ENCODE data around the gene CCDC188.

The CCDC188 gene

GRCh38 chr22:20109411-20110358 lies 41.2 kb downstream of the CCDC188 start:
- POLR2A ChIA-PET: interaction anchor here (1.4 kb wide), 1 partner anchor 30 kb away, joined by 3 read pairs; the partner anchor contains the start of gene DGCR8
- no peak for DNase-seq (ENCODE audit: low read depth, low spot score)
- TF ChIP-seq CTCF (IDR thresholded peaks at IDR 0.05; ENCODE audit: insufficient read depth, low read length, missing control alignments): no peak
- no peak overlapping the region for H3K4me3 ChIP-seq (ENCODE audit: low read depth, low read length)
- CTCF ChIA-PET: interaction anchor here (0.9 to 1.1 kb wide), 3 partner anchors 8 to 26 kb away, joined by 3 to 7 read pairs (median 3); no protein-coding TSS in a partner anchor

GRCh38 chr22:20108757-20109230 lies 42.1 kb downstream of the CCDC188 start:
- ChIA-PET POLR2A (no interaction called here), CTCF (interaction anchor here (1.1 kb wide), 1 partner anchor 11 kb away, joined by 3 read pairs; no protein-coding TSS in a partner anchor)
- no peak for DNase-seq (ENCODE audit: low read depth, low spot score)
- TF ChIP-seq CTCF (IDR thresholded peaks at IDR 0.05; ENCODE audit: insufficient read depth, low read length, missing control alignments): no peak
- no peak overlapping the region for H3K4me3 ChIP-seq (ENCODE audit: low read depth, low read length)

DNA sequence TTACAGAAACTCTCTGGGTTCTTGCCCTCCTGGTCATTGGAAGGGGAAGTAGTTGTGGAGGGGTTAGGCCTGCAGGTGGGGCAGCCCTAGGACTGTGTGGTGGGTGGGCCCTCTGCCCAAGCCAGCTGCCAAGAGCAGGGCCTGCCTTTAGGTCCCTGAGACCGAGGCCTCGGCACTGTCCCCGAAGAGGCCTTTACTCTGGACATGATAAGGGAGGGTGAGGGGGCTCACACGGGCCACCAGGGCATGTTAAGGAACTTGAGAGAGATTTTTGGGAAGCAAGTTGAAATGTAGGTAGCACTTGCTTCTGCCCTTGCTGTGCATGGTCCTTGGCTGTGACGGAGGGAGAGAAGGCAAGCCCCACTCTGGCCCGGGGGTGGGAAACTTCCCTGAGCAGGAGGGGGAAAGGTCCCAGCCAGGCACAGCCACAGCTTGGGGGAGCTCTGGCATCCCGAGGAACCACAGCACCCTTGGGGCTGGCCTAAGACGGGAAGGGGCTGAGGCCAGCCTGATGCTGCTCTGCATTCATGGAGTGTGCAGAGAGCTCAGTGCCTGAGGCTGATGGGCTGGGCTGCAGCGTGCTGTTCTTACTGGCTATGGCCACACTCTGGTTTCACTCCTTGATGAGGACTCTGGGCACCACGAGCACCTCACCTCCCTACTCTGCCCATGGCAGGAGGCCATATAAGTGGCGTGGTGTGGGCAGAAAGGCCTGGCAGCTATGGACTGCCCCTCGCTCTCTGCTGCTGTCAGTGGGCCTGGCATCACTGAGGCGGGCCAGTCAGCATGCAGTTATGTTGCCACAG lies 42.7 kb downstream of the CCDC188 start:
- ChIA-PET POLR2A (no interaction called here), CTCF (interaction anchor here (1.1 kb wide), 1 partner anchor 12 kb away, joined by 3 read pairs; no protein-coding TSS in a partner anchor)
- H3K4me3 ChIP-seq (ENCODE audit: low read depth, low read length): no peak overlapping the region
- no peak for TF ChIP-seq CTCF (IDR thresholded peaks at IDR 0.05; ENCODE audit: insufficient read depth, low read length, missing control alignments)
- no peak for DNase-seq (ENCODE audit: low read depth, low spot score)

- no peak overlapping the region for H3K4me3 ChIP-seq (ENCODE audit: low read depth, low read length)
- CTCF ChIA-PET: no interaction called here
- no peak for DNase-seq (ENCODE audit: low read depth, low spot score)
- TF ChIP-seq CTCF (IDR thresholded peaks at IDR 0.05; ENCODE audit: insufficient read depth, low read length, missing control alignments): no peak
- POLR2A ChIA-PET: no interaction called here
These were observed 43.4 kb downstream of the CCDC188 start for GRCh38 chr22:20107471-20107901.

- TF ChIP-seq CTCF (IDR thresholded peaks at IDR 0.05; ENCODE audit: insufficient read depth, low read length, missing control alignments): no peak
- CTCF ChIA-PET: interaction anchor here (0.7 kb wide), 1 partner anchor 138 kb away, joined by 3 read pairs; no protein-coding TSS in a partner anchor
These were observed 44.0 kb downstream of the CCDC188 start for GRCh38 chr22:20106849-20107237.

More at GRCh38 chr22:20106849-20107237, 44.0 kb downstream of the CCDC188 start:
- DNase-seq (ENCODE audit: low read depth, low spot score): no peak
- H3K4me3 ChIP-seq (ENCODE audit: low read depth, low read length): no peak overlapping the region
- POLR2A ChIA-PET: no interaction called here

All from AG04449 (cell line).